Parathyroid adenoma (tissue), 2 donors: Measurements from ENCODE around the gene CYP1A1.

Experiments
- H2AFZ ChIP-seq: fragments of 300-600 bp; sonication (generic); one replicate; pipeline ENCODE4 v1.7.0; 2017; ENCODE audit warnings: antibody characterized with exemption, mild to moderate bottlenecking
- H3K27ac ChIP-seq: fragments of 300-600 bp; sonication (generic); one replicate; pipeline ENCODE4 v1.7.0; 2017
- H3K27me3 ChIP-seq: fragments of 300-600 bp; sonication (generic); one replicate; pipeline ENCODE4 v1.7.0; 2017; ENCODE audit warnings: low read length; ENCODE audit not compliant: control insufficient read depth, insufficient read depth
- H3K36me3 ChIP-seq: fragments of 300-600 bp; sonication (generic); one replicate; pipeline ENCODE4 v1.7.0; 2017; ENCODE audit warnings: low read length; ENCODE audit not compliant: control insufficient read depth, insufficient read depth
- H3K4me1 ChIP-seq: fragments of 300-600 bp; sonication (generic); one replicate; pipeline ENCODE4 v1.7.0; 2017; ENCODE audit warnings: control low read depth
- H3K4me2 ChIP-seq: fragments of 300-600 bp; sonication (generic); one replicate; pipeline ENCODE4 v1.7.0; 2017; ENCODE audit warnings: low read length
- H3K4me3 ChIP-seq: fragments of 300-600 bp; sonication (generic); one replicate; pipeline ENCODE4 v1.7.0; 2017; ENCODE audit warnings: low read depth, low read length
- H3K79me2 ChIP-seq: fragments of 300-600 bp; sonication (generic); one replicate; pipeline ENCODE4 v1.7.0; 2017; ENCODE audit warnings: control low read depth
- H3K9ac ChIP-seq: fragments of 300-600 bp; sonication (generic); one replicate; pipeline ENCODE4 v1.7.0; 2017; ENCODE audit warnings: mild to moderate bottlenecking
- H3K9me3 ChIP-seq: fragments of 300-600 bp; sonication (generic); one replicate; pipeline ENCODE4 v1.7.0; 2017; ENCODE audit warnings: low read length; ENCODE audit not compliant: control insufficient read depth
- TF ChIP-seq, protein P1 (sequence below): fragments of 300-600 bp; sonication (generic); IDR thresholded peaks from one replicate; pipeline ENCODE4 v1.7.0; 2017; ENCODE audit warnings: antibody characterized with exemption, mild to moderate bottlenecking
- donor health status: primary hyperparathyroidism.

The CYP1A1 gene

DNA sequence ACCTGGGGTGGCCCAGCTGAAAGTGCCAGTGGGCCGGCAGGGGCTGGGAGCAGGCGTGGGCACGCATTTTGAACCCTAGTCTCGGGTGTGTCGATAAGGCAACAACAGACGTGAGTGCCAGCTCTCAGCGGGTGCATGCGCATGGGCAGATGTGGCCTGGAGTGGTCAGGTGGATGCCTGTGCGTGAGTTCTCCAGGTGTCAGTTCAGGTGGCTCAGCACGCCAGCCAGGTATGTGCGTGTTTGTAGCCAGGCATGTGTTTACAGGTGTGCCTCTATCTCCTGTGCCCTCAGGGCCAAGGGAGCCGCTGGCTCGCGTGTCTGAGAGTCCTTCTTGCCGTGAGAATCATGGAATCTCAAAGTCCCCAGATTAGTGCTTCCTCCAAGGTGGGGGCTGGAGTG is 38.1 kb upstream of the CYP1A1 start:
- H3K27ac ChIP-seq: no peak overlapping the region
- H3K9me3 ChIP-seq: no peaks in the 10 kb centered on the region
- no peak overlapping the region for H3K9ac ChIP-seq
- TF ChIP-seq, protein P1, sequence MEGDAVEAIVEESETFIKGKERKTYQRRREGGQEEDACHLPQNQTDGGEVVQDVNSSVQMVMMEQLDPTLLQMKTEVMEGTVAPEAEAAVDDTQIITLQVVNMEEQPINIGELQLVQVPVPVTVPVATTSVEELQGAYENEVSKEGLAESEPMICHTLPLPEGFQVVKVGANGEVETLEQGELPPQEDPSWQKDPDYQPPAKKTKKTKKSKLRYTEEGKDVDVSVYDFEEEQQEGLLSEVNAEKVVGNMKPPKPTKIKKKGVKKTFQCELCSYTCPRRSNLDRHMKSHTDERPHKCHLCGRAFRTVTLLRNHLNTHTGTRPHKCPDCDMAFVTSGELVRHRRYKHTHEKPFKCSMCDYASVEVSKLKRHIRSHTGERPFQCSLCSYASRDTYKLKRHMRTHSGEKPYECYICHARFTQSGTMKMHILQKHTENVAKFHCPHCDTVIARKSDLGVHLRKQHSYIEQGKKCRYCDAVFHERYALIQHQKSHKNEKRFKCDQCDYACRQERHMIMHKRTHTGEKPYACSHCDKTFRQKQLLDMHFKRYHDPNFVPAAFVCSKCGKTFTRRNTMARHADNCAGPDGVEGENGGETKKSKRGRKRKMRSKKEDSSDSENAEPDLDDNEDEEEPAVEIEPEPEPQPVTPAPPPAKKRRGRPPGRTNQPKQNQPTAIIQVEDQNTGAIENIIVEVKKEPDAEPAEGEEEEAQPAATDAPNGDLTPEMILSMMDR: no peak
- H3K27me3 ChIP-seq: no peaks in the 10 kb centered on the region
- H3K4me1 ChIP-seq: no peaks in the 10 kb centered on the region
- H3K4me3 ChIP-seq: no peak overlapping the region
- H3K36me3 ChIP-seq: no peaks in the 10 kb centered on the region
- no peak overlapping the region for H3K4me2 ChIP-seq
- H3K79me2 ChIP-seq: no peaks in the 10 kb centered on the region
- no peak overlapping the region for H2AFZ ChIP-seq

- no peak overlapping the region for H2AFZ ChIP-seq
- H3K27ac ChIP-seq: no peak overlapping the region
- TF ChIP-seq, protein P1: no peak
- H3K4me1 ChIP-seq: no peaks in the 10 kb centered on the region
- H3K36me3 ChIP-seq: no peaks in the 10 kb centered on the region
- no peak overlapping the region for H3K9ac ChIP-seq
- H3K79me2 ChIP-seq: no peaks in the 10 kb centered on the region
- no peak overlapping the region for H3K4me2 ChIP-seq
- H3K4me3 ChIP-seq: no peak overlapping the region
- H3K9me3 ChIP-seq: no peaks in the 10 kb centered on the region
- H3K27me3 ChIP-seq: no peaks in the 10 kb centered on the region
These were observed 37.4 kb upstream of the CYP1A1 start for GRCh38 chr15:74762791-74763150.

DNA sequence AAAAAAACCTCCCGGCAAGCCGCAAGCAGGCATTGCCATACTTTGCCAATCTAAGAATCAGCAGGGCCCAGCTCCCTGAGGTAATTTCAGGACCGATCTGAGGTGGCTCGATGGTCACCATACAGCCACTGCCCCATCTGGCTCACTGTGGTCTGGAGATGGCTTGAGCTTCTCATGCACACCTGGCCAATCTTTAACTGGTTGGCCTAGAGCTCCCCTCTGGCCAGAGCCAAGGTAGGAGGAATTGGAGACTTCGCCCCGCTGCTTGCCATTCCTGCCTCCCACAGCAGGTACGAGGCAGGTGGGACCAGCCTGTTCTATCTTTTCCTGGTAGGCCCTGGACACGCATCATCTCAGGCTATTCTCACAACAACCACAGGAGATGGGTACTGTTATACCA is 33.4 kb upstream of the CYP1A1 start:
- Histone ChIP-seq H3K9ac (no peak overlapping the region), H3K9me3 (no peaks in the 10 kb centered on the region)

DNA sequence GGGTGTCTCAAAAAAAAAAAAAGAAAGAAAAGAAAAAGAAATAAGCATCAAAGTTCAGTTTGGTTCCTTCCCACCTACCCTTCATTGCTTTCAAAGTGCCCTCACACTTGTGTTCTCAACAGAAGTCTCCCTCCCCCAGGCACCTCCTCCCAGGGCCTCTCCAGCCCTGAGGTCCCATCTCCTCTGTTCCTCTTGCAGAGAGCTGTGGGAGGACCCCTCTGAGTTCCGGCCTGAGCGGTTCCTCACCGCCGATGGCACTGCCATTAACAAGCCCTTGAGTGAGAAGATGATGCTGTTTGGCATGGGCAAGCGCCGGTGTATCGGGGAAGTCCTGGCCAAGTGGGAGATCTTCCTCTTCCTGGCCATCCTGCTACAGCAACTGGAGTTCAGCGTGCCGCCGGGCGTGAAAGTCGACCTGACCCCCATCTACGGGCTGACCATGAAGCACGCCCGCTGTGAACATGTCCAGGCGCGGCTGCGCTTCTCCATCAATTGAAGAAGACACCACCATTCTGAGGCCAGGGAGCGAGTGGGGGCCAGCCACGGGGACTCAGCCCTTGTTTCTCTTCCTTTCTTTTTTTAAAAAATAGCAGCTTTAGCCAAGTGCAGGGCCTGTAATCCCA is 29.4 kb upstream of the CYP1A1 start:
- Histone ChIP-seq H3K27me3 (no peaks in the 10 kb centered on the region), H3K4me1 (no peaks in the 10 kb centered on the region), H3K36me3 (no peaks in the 10 kb centered on the region), H3K9ac (no peak overlapping the region), H3K79me2 (no peaks in the 10 kb centered on the region), H3K4me3 (no peak overlapping the region), H2AFZ (no peak overlapping the region), H3K27ac (no peak overlapping the region), H3K4me2 (no peak overlapping the region), H3K9me3 (no peaks in the 10 kb centered on the region)
- TF ChIP-seq, protein P1: no peak

More for the DNA sequence above, 33.4 kb upstream of the CYP1A1 start:
- H3K79me2 ChIP-seq: no peaks in the 10 kb centered on the region
- no peaks in the 10 kb centered on the region for H3K36me3 ChIP-seq
- TF ChIP-seq, protein P1: no peak
- H3K27me3 ChIP-seq: no peaks in the 10 kb centered on the region
- no peak overlapping the region for H3K4me3 ChIP-seq
- no peak overlapping the region for H3K27ac ChIP-seq
- H3K4me1 ChIP-seq: no peaks in the 10 kb centered on the region
- no peak overlapping the region for H3K4me2 ChIP-seq
- no peak overlapping the region for H2AFZ ChIP-seq

GRCh38 chr15:74752531-74752930 is 27.2 kb upstream of the CYP1A1 start:
- Histone ChIP-seq H2AFZ (no peak overlapping the region), H3K27me3 (no peaks in the 10 kb centered on the region), H3K27ac (no peak overlapping the region), H3K79me2 (no peaks in the 10 kb centered on the region), H3K4me1 (no peaks in the 10 kb centered on the region), H3K4me2 (no peak overlapping the region), H3K36me3 (no peaks in the 10 kb centered on the region), H3K9me3 (no peaks in the 10 kb centered on the region), H3K4me3 (no peak overlapping the region), H3K9ac (no peak overlapping the region)
- TF ChIP-seq, protein P1: no peak
